Neural cell (in vitro differentiated cells): ENCODE measurements around the gene PSMD13. TPM values are rescaled to one million over a fixed set of nuclear protein-coding genes. Genes with fewer than 3 reads are reported as not detected.

ENCODE experiments used
- H2AFZ ChIP-seq: fragments of 200-600, 300-800 bp; sonication (generic), shearing (Covaris generic); 2 replicates; pipeline ENCODE4 v1.6.0; 2014; ENCODE audit warnings: low read depth, mild to moderate bottlenecking, antibody characterized with exemption, low read length, moderate library complexity
- H3F3A ChIP-seq: fragments of 200-600 bp; shearing (Covaris generic); 2 replicates; pipeline ENCODE4 v1.6.1; 2016; ENCODE audit warnings: mild to moderate bottlenecking, moderate library complexity, mixed read lengths, antibody characterized with exemption, low read length; ENCODE audit not compliant: insufficient read depth, poor library complexity, severe bottlenecking
- H3K27ac ChIP-seq: fragments of 200-600, 300-800 bp; sonication (generic), shearing (Covaris generic); 2 replicates; pipeline ENCODE4 v1.5.1; 2014; ENCODE audit warnings: mild to moderate bottlenecking, low read length, moderate library complexity
- H3K27me3 ChIP-seq: fragments of 300-800, 200-600 bp; sonication (generic), shearing (Covaris generic); 2 replicates; pipeline ENCODE4 v1.6.0; 2014; ENCODE audit warnings: mild to moderate bottlenecking, low read depth, low read length, moderate library complexity; ENCODE audit not compliant: insufficient read depth
- H3K36me3 ChIP-seq: fragments of 300-800, 200-600 bp; sonication (generic), shearing (Covaris generic); 2 replicates; pipeline ENCODE4 v1.5.1; 2014; ENCODE audit warnings: mild to moderate bottlenecking, antibody characterized with exemption, low read length, moderate library complexity; ENCODE audit not compliant: insufficient read depth
- H3K4me2 ChIP-seq: fragments of 300-800, 200-600 bp; sonication (generic), shearing (Covaris generic); 2 replicates; pipeline ENCODE4 v1.6.0; 2014; ENCODE audit warnings: mild to moderate bottlenecking, low read length
- H3K4me3 ChIP-seq: fragments of 300-800, 200-600 bp; sonication (generic), shearing (Covaris generic); 2 replicates; pipeline ENCODE4 v1.5.1; 2014; ENCODE audit warnings: mild to moderate bottlenecking, low read length, moderate library complexity
- H3K79me2 ChIP-seq: fragments of 200-600 bp; shearing (Covaris generic); replicated peaks from 2 replicates; pipeline ENCODE4 v1.6.0; 2014; ENCODE audit warnings: mild to moderate bottlenecking, low read length, moderate library complexity; ENCODE audit not compliant: insufficient read depth
- H3K9ac ChIP-seq: fragments of 300-800, 200-600 bp; sonication (generic), shearing (Covaris generic); 2 replicates; pipeline ENCODE4 v1.6.1; 2016; ENCODE audit warnings: mild to moderate bottlenecking, low read length, mixed read lengths
- H3K9me2 ChIP-seq: fragments of 200-600 bp; shearing (Covaris generic); 2 replicates; pipeline ENCODE4 v1.6.1; 2016; ENCODE audit warnings: mild to moderate bottlenecking, low read length, mixed read lengths; ENCODE audit not compliant: insufficient read depth
- H3K9me3 ChIP-seq: fragments of 200-600, 300-800 bp; sonication (generic), shearing (Covaris generic); 2 replicates; pipeline ENCODE4 v1.6.1; 2016; ENCODE audit warnings: mild to moderate bottlenecking, mixed run types, low read length, moderate library complexity, mixed read lengths
- H4K20me1 ChIP-seq: fragments of 200-600 bp; shearing (Covaris generic); 2 replicates; pipeline ENCODE4 v1.6.1; 2016; ENCODE audit warnings: mild to moderate bottlenecking, mixed run types; ENCODE audit not compliant: insufficient read depth
- CTCF ChIP-seq: fragments of 450-650 bp; IDR thresholded peaks from 2 replicates; pipeline ENCODE4 v1.5.1; 2014; ENCODE audit warnings: antibody characterized with exemption, mild to moderate bottlenecking, moderate library complexity; ENCODE audit not compliant: poor library complexity, severe bottlenecking
- EP300 ChIP-seq: fragments of 450-650 bp; conservative IDR thresholded peaks from 2 replicates; pipeline ENCODE4 v1.6.1; 2014; ENCODE audit warnings: antibody characterized with exemption, mild to moderate bottlenecking, moderate library complexity; ENCODE audit not compliant: poor library complexity, severe bottlenecking
- EZH2 ChIP-seq: fragments of 200-600, 300-800 bp; shearing (Covaris generic), sonication (generic); IDR thresholded peaks from 2 replicates; pipeline ENCODE4 v1.6.1; 2014; ENCODE audit warnings: antibody characterized with exemption, low read length, borderline replicate concordance, mild to moderate bottlenecking; ENCODE audit not compliant: insufficient read depth, poor library complexity, severe bottlenecking
- MXI1 ChIP-seq: fragments of 450-650 bp; conservative IDR thresholded peaks from 2 replicates; pipeline ENCODE4 v1.6.1; 2014; ENCODE audit warnings: antibody characterized with exemption, mild to moderate bottlenecking; ENCODE audit not compliant: poor library complexity, severe bottlenecking
- POLR2AphosphoS5 ChIP-seq: IDR thresholded peaks from 2 replicates; pipeline ENCODE4 v1.6.1; 2012
- RAD21 ChIP-seq: fragments of 450-650 bp; conservative IDR thresholded peaks from 2 replicates; pipeline ENCODE4 v1.6.1; 2014; ENCODE audit warnings: antibody characterized with exemption, mild to moderate bottlenecking, moderate library complexity
- REST ChIP-seq: IDR thresholded peaks from 2 replicates; pipeline ENCODE4 v1.6.1; 2012; ENCODE audit warnings: borderline replicate concordance
- SMC3 ChIP-seq: fragments of 450-650 bp; conservative IDR thresholded peaks from 2 replicates; pipeline ENCODE4 v1.6.1; 2014; ENCODE audit warnings: antibody characterized with exemption, mild to moderate bottlenecking, moderate library complexity; ENCODE audit not compliant: poor library complexity
- TAF1 ChIP-seq: IDR thresholded peaks from 2 replicates; pipeline ENCODE4 v1.6.1; 2012; ENCODE audit warnings: low read depth
- polyA plus RNA-seq: library from polyadenylated mRNA; depleted of rRNA; stranded (reverse); fragments of >200 nt; gene quantifications from 2 replicates; pipeline ENCODE4 v1.2.3, GENCODE V29; 2014

PSMD13 gene
- polyA plus RNA-seq, 1 donor from 2014 or later: 183 TPM

- Histone ChIP-seq H3K4me2 (no peak overlapping the region), H3K27me3 (no peaks in the 10 kb centered on the region), H3K9me3 (no peaks in the 10 kb centered on the region), H4K20me1 (no peaks in the 10 kb centered on the region), H3K36me3 (no peaks in the 10 kb centered on the region), H3K9ac (no peak overlapping the region), H2AFZ (no peak overlapping the region), H3F3A (no peaks in the 10 kb centered on the region), H3K27ac (no peak overlapping the region), H3K9me2 (no peaks in the 10 kb centered on the region), H3K79me2 (no peaks in the 10 kb centered on the region), H3K4me3 (no peak overlapping the region)
- TF ChIP-seq EZH2 (no peak), REST (no peak), TAF1 (no peak), POLR2AphosphoS5 (no peak), CTCF (no peak), MXI1 (no peak), SMC3 (no peak), RAD21 (no peak), EP300 (no peak)
Observed at GRCh38 chr11:299951-300735, 63.4 kb downstream of the PSMD13 start.

Other genes starting within 250 kb of the PSMD13 start
- not detected in 2 replicates for gene SCGB1C1, start 43.9 kb upstream of the PSMD13 start, polyA plus RNA-seq
- gene BET1L, start 29.6 kb upstream of the PSMD13 start, polyA plus RNA-seq: 6.7 and 7.6 TPM in 2 replicates
- gene RIC8A, start 29.3 kb upstream of the PSMD13 start, polyA plus RNA-seq: 128 and 152 TPM in 2 replicates
- 32.9 and 38.8 TPM in 2 replicates for gene SIRT3, start 634 bp upstream of the PSMD13 start, polyA plus RNA-seq
- not detected in 2 replicates for gene NLRP6, start 41.4 kb downstream of the PSMD13 start, polyA plus RNA-seq
- gene PGGHG, start 52.1 kb downstream of the PSMD13 start, polyA plus RNA-seq: 2.1 and 6.0 TPM in 2 replicates
- gene IFITM5, start 62.5 kb downstream of the PSMD13 start, polyA plus RNA-seq: not detected in 2 replicates
- gene IFITM2, start 70.8 kb downstream of the PSMD13 start, polyA plus RNA-seq: 2.3 TPM in 1 of 2 replicates, not detected in the other
- 0.35 TPM in 1 of 2 replicates, not detected in the other for gene IFITM1, start 77.1 kb downstream of the PSMD13 start, polyA plus RNA-seq
- gene IFITM3, start 83.9 kb downstream of the PSMD13 start, polyA plus RNA-seq: not detected in 2 replicates
- 440 and 478 TPM in 2 replicates for gene B4GALNT4, start 132.5 kb downstream of the PSMD13 start, polyA plus RNA-seq
- not detected in 2 replicates for gene PKP3, start 157.2 kb downstream of the PSMD13 start, polyA plus RNA-seq
- gene SIGIRR, start 178.0 kb downstream of the PSMD13 start, polyA plus RNA-seq: 1.6 and 5.6 TPM in 2 replicates
- gene ANO9, start 205.0 kb downstream of the PSMD13 start, polyA plus RNA-seq: not detected in 2 replicates
- 39.1 and 54.3 TPM in 2 replicates for gene PTDSS2, start 213.3 kb downstream of the PSMD13 start, polyA plus RNA-seq